Measurements from ENCODE around the gene XBP1.
"Not testable (repeated sequence)": the region's sequence is repeated elsewhere in the genome, so short reads cannot be mapped to it uniquely, and the experiment has no call there.

Gene XBP1

GRCh38 chr22:28800308-28801041, at the start of gene XBP1:
Gene XBP1 (minus strand): TSS chr22:28800569.
- peak; percentile 79 for DNase-seq (ENCODE audit: low read depth)

- no peak for DNase-seq (ENCODE audit: low read depth)
Measured at GRCh38 chr22:28846994-28847393, 46.6 kb upstream of the XBP1 start.

GRCh38 chr22:28844277-28844676, 43.9 kb upstream of the XBP1 start:
- not testable (repeated sequence) for DNase-seq (ENCODE audit: low read depth)

GRCh38 chr22:28843633-28844032, 43.3 kb upstream of the XBP1 start:
- DNase-seq (ENCODE audit: low read depth): no peak

- no peak for DNase-seq (ENCODE audit: low read depth)
Measured at GRCh38 chr22:28841111-28841510, 40.7 kb upstream of the XBP1 start.

GRCh38 chr22:28838971-28839370, 38.6 kb upstream of the XBP1 start:
- no peak for DNase-seq (ENCODE audit: low read depth)

- DNase-seq (ENCODE audit: low read depth): no peak
Measured at GRCh38 chr22:28837640-28838039, 37.3 kb upstream of the XBP1 start.

- no peak for DNase-seq (ENCODE audit: low read depth)
Measured at GRCh38 chr22:28835630-28836189, 35.3 kb upstream of the XBP1 start.

GRCh38 chr22:28833276-28833923, 33.0 kb upstream of the XBP1 start:
- DNase-seq (ENCODE audit: low read depth): no peak

- DNase-seq (ENCODE audit: low read depth): no peak
Measured at GRCh38 chr22:28832731-28833130, 32.4 kb upstream of the XBP1 start.

- DNase-seq (ENCODE audit: low read depth): no peak
Measured at GRCh38 chr22:28831140-28832072, 31.0 kb upstream of the XBP1 start.

GRCh38 chr22:28830441-28830840, 30.1 kb upstream of the XBP1 start:
- DNase-seq (ENCODE audit: low read depth): no peak

GRCh38 chr22:28829358-28830181, 29.2 kb upstream of the XBP1 start:
- peak; percentile 42 for DNase-seq (ENCODE audit: low read depth)

GRCh38 chr22:28826921-28827320, 26.6 kb upstream of the XBP1 start:
- no peak for DNase-seq (ENCODE audit: low read depth)

- not testable (repeated sequence) for DNase-seq (ENCODE audit: low read depth)
Measured at GRCh38 chr22:28826430-28826829, 26.1 kb upstream of the XBP1 start.

- not testable (repeated sequence) for DNase-seq (ENCODE audit: low read depth)
Measured at GRCh38 chr22:28824455-28824854, 24.1 kb upstream of the XBP1 start.

- no peak for DNase-seq (ENCODE audit: low read depth)
Measured at GRCh38 chr22:28822930-28823551, 22.7 kb upstream of the XBP1 start.

GRCh38 chr22:28821452-28821851, 21.1 kb upstream of the XBP1 start:
- no peak for DNase-seq (ENCODE audit: low read depth)

GRCh38 chr22:28820885-28821284, 20.5 kb upstream of the XBP1 start:
- DNase-seq (ENCODE audit: low read depth): no peak

GRCh38 chr22:28819253-28820096, 19.1 kb upstream of the XBP1 start:
- no peak for DNase-seq (ENCODE audit: low read depth)
